OCI-LY3 (cell line): ENCODE data around the gene C16orf90.

Experiments
- CTCF ChIP-seq: fragments of 200-600, 300-600 bp; sonication (generic); IDR thresholded peaks from 2 replicates; pipeline ENCODE4 v1.5.1; 2014; ENCODE audit warnings: antibody characterized with exemption, low read length, low read depth
- EZH2phosphoT487 ChIP-seq: fragments of 200-600 bp; shearing (Covaris generic); IDR thresholded peaks from 2 replicates; pipeline ENCODE4 v1.6.1; 2018; ENCODE audit warnings: antibody characterized with exemption, mixed run types, low read depth

- no peak for TF ChIP-seq CTCF
- TF ChIP-seq EZH2phosphoT487, result no peak
Measured at GRCh38 chr16:3541527-3542155, 46.4 kb upstream of the C16orf90 start.
